GM20431 (cell line): ENCODE measurements around the gene WDR1.

Experiments
- in situ Hi-C: fragments of 300-500 bp; cut with MseI, MboI; formaldehyde crosslinking; loops from one replicate; pipeline ENCODE4 v1.15.0; 2020; ENCODE audit warnings: low sequenced_read_pairs; ENCODE audit not compliant: unreplicated experiment

WDR1 gene

GRCh38 chr4:10030972-10031667, 85.5 kb downstream of the WDR1 start:
- in situ Hi-C loops: no loop called here

- in situ Hi-C loops: no loop called here
Measured at GRCh38 chr4:10029403-10029802, 87.2 kb downstream of the WDR1 start.

- in situ Hi-C loops: no loop called here
Measured at GRCh38 chr4:10028910-10029309, 87.7 kb downstream of the WDR1 start.

- in situ Hi-C loops: no loop called here
Measured at GRCh38 chr4:10026485-10026884, 90.1 kb downstream of the WDR1 start.

GRCh38 chr4:10025230-10025806, 91.3 kb downstream of the WDR1 start:
- in situ Hi-C loops: no loop called here
